Measurements from ENCODE around the gene DLL1. TPM values are rescaled to one million over a fixed set of nuclear protein-coding genes. Genes with fewer than 3 reads are reported as not detected.

The DLL1 gene
- total and polyA plus RNA-seq, 9 of the 15 experiments (the other 6 are each of a cell fraction or from before 2014, with no cell fraction given): not detected

GRCh38 chr6:170286246-170286933 lies 4.5 kb downstream of the DLL1 start (continued):
- TF ChIP-seq, protein P1, sequence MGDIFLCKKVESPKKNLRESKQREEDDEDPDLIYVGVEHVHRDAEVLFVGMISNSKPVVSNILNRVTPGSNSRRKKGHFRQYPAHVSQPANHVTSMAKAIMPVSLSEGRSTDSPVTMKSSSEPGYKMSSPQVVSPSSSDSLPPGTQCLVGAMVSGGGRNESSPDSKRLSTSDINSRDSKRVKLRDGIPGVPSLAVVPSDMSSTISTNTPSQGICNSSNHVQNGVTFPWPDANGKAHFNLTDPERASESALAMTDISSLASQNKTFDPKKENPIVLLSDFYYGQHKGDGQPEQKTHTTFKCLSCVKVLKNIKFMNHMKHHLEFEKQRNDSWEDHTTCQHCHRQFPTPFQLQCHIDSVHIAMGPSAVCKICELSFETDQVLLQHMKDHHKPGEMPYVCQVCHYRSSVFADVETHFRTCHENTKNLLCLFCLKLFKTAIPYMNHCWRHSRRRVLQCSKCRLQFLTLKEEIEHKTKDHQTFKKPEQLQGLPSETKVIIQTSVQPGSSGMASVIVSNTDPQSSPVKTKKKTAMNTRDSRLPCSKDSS (IDR thresholded peaks at IDR 0.05; ENCODE audit: low read depth, partially characterized antibody): no peak
- no peak for TF ChIP-seq GMEB1 (CRISPR knock-in tag; IDR thresholded peaks at IDR 0.05)
- peak; percentile 73 for TF ChIP-seq CXXC5 (CRISPR knock-in tag; IDR thresholded peaks at IDR 0.05)
- no peak for TF ChIP-seq ZNF12 (CRISPR knock-in tag; IDR thresholded peaks at IDR 0.05)

DNA sequence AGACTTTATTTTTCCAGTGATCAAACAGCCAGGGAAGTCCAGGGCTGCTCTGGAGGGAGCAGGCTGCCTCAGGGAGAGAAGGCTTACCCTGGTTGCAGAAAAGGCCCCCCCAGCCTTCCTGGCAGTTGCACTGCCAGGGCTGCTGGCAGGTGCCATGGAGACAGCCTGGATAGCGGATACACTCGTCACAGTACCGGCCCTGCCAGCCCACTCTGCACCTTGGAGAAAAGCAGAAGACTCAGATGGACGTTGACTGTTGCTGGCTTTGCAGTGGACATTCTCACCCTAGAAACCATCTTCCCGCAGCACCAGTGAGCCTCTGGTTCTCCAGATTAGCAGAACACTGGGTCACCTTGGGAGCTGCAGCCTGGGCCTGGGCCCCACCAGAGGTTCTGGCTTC lies 5.4 kb downstream of the DLL1 start:
- H3K4me2 ChIP-seq (ENCODE audit: insufficient read depth, low read length): no peak overlapping the region
- in situ Hi-C loops (cut with MboI): no loop called here
- H3K36me3 ChIP-seq (ENCODE audit: control insufficient read depth, insufficient read depth, low read length): no peaks in the 10 kb centered on the region
- DNase-seq (ENCODE audit: extremely low read depth in 1 of 4, low spot score in 3 of 4): no peak
- no peaks in the 10 kb centered on the region for H3K9me3 ChIP-seq (replicated peaks; ENCODE audit: control insufficient read depth, insufficient read depth, low read depth, low read length)
- H3K4me1 ChIP-seq (replicated peaks in 1 of 2; ENCODE audit: control insufficient read depth in 2 of 2, insufficient read depth in 2 of 2, low read length in 2 of 2): peaks cover 0 to 46% of the 10 kb centered on the region in 2 experiments; a peak in 3 of 5 replicates
- H2AFZ ChIP-seq (ENCODE audit: low read depth, low read length): no peak overlapping the region
- TF ChIP-seq ZNF561 (CRISPR knock-in tag; conservative IDR thresholded peaks at IDR 0.05) (no peak), ZNF212 (CRISPR knock-in tag; IDR thresholded peaks at IDR 0.05) (no peak), KHSRP (IDR thresholded peaks at IDR 0.05) (no peak), HMG20B (CRISPR knock-in tag; IDR thresholded peaks at IDR 0.05) (no peak), ZBTB1 (CRISPR knock-in tag; IDR thresholded peaks at IDR 0.05; ENCODE audit: borderline replicate concordance, low read depth) (no peak), NEUROD1 (IDR thresholded peaks at IDR 0.05; ENCODE audit: borderline replicate concordance, low read depth, low read length, partially characterized antibody) (no peak), ZNF146 (CRISPR knock-in tag; IDR thresholded peaks at IDR 0.05; ENCODE audit: unreplicated experiment) (no peak), SRF (CRISPR knock-in tag; IDR thresholded peaks at IDR 0.05) (no peak)
- TF ChIP-seq, protein P2, sequence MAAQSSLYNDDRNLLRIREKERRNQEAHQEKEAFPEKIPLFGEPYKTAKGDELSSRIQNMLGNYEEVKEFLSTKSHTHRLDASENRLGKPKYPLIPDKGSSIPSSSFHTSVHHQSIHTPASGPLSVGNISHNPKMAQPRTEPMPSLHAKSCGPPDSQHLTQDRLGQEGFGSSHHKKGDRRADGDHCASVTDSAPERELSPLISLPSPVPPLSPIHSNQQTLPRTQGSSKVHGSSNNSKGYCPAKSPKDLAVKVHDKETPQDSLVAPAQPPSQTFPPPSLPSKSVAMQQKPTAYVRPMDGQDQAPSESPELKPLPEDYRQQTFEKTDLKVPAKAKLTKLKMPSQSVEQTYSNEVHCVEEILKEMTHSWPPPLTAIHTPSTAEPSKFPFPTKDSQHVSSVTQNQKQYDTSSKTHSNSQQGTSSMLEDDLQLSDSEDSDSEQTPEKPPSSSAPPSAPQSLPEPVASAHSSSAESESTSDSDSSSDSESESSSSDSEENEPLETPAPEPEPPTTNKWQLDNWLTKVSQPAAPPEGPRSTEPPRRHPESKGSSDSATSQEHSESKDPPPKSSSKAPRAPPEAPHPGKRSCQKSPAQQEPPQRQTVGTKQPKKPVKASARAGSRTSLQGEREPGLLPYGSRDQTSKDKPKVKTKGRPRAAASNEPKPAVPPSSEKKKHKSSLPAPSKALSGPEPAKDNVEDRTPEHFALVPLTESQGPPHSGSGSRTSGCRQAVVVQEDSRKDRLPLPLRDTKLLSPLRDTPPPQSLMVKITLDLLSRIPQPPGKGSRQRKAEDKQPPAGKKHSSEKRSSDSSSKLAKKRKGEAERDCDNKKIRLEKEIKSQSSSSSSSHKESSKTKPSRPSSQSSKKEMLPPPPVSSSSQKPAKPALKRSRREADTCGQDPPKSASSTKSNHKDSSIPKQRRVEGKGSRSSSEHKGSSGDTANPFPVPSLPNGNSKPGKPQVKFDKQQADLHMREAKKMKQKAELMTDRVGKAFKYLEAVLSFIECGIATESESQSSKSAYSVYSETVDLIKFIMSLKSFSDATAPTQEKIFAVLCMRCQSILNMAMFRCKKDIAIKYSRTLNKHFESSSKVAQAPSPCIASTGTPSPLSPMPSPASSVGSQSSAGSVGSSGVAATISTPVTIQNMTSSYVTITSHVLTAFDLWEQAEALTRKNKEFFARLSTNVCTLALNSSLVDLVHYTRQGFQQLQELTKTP (IDR thresholded peaks at IDR 0.05; ENCODE audit: low read depth in 1 of 2, partially characterized antibody in 2 of 2): no peak
- H3K4me3 ChIP-seq: no peak overlapping the region
- POLR2A ChIA-PET: no interaction called here
- intact Hi-C loops (cut with micrococcal nuclease): no loop called here
- 0% methylated on average over 5 of the region's 5 CpGs for WGBS (ENCODE audit: insufficient coverage, low coverage, missing lambda C conversion rate)
- peaks cover 63 to 98% of the 10 kb centered on the region in 2 experiments for H3K27me3 ChIP-seq (ENCODE audit: control insufficient read depth in 2 of 2, insufficient read depth in 2 of 2, low read length in 2 of 2)
- no peak overlapping the region for H3K9ac ChIP-seq (ENCODE audit: insufficient read depth in 1 of 2, low read depth in 2 of 2, low read length in 2 of 2)
- FAIRE-seq: no peak
- H3K79me2 ChIP-seq (ENCODE audit: control insufficient read depth, insufficient read depth, low read length): no peaks in the 10 kb centered on the region
- no peaks in the 10 kb centered on the region for H3K9me1 ChIP-seq (ENCODE audit: control insufficient read depth, insufficient read depth, low read length)
- no peak for ATAC-seq
- peaks cover 22% of the 10 kb centered on the region for H4K20me1 ChIP-seq (replicated peaks; ENCODE audit: control insufficient read depth, insufficient read depth, low read length)
- H3K27ac ChIP-seq (ENCODE audit: extremely low read depth, low read depth, low read length): no peak overlapping the region
- CTCF ChIA-PET (ENCODE audit: low intra/inter-chr PET ratio): no interaction called here
- no TSS peak for BruUV-seq (replicated peaks)
